HG02571 (cell line): Measurements from ENCODE around the gene THTPA.

ENCODE experiments used
- ATAC-seq: cut with Tn5 transposase; IDR thresholded peaks from one replicate; pipeline ENCODE4 v1.9.1; 2021; ENCODE audit warnings: mild to moderate bottlenecking, moderate library complexity; ENCODE audit not compliant: unreplicated experiment

Gene THTPA

DNA sequence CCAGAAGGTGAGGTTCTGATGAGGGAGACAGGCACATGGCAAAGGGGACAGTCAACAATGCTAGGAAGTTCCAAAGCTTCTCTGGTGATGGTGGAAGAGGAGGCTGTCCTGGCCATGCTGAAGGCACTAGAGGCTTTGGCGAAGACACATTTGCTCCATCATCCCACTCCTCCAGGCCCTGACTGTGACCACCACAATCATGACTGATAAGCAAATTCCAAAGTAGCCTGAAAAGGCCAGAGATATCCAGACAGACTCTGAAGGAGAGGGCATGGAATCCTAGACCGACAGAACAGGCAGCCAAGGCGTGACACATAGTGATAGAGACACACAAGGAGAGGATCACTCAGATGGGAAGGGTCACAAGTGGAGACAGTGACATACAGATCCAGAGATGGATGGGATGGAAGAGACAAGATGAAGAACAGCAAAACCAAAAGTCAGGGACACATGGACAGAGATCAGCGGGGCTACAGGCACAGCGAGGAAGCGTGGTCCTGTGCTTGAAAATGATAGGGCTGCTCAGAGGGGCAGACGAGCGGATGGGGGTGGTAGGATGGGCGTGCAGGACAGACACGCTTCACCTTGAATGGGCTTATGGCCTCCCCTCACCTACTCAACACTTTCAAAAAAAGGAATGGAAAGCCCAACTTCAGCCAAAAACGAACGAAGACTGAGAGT is 5.8 kb upstream of the THTPA start:
- no peak for ATAC-seq

- ATAC-seq = no peak
These were observed 5.2 kb upstream of the THTPA start for GRCh38 chr14:23550812-23551265.

DNA sequence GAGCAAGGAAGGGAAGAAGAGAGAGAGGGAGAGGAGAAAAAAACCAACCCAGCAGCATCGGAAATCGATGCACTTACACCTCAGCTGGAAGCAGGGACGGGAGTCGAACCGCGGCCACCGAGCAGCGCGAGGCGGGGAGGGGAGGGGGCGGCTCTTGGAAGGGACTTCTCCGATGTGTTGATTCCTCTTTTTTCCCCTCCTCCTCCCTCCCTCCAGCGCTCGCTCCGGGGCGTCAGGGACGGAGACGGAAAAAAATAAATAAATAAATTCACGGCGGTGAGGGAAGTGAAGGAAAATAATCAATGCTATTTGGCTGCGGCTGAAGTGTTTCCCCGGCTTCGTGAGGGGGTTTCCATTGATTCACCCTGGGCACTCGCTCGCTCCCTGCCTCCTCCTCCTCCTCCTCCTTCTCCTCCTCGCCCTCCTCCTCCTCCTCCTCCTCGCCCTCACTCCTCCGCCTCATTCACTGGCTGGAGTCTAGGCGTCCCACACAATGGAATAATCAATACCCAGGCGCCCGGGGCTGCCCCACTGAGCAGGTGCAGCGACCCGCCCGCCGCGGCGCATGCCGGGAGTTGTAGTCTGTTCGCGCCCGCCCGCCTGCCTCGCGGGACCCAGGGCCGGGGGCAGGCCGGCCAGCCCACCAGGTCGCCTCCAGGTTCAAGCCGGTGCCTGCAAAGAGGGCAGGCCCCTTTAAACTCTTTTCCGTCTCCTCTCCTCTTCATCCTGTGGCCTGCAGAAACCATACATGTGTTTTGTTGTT is 4.6 kb upstream of the THTPA start, which contains the start of gene ZFHX2:
Gene ZFHX2 (minus strand): TSS at position 500 of the 763 bp plus-strand sequence. CDS start 16,440 bp downstream, outside the sequence.
- peak; percentile 61 for ATAC-seq

- no peak for ATAC-seq
These were observed 564 bp upstream of the THTPA start for GRCh38 chr14:23555533-23555881.

GRCh38 chr14:23556700-23557440 is 799 bp downstream of the THTPA start:
- ATAC-seq = no peak

GRCh38 chr14:23557521-23557920 is 1.4 kb downstream of the THTPA start:
- ATAC-seq = no peak

DNA sequence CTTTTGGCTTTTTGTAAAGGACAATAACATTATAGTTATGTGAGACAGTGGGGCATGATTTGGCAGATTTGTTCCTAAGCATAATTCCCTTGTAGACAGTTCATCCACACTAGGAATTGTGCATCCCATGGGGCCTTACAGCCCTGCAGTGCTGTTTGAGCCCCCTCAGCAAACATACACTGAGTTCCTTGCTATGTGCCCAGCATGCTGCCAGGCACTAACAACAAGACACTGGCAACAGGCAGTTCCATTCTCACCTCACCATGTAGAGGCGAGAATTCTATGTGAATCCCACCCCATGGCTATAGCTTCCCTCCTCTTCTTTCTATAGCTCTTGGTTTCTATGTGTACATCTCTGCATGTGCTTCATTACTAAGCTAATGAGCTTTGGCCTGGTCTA is 1.9 kb downstream of the THTPA start:
- ATAC-seq = no peak

GRCh38 chr14:23558346-23559009 is 2.4 kb downstream of the THTPA start:
- no peak for ATAC-seq

GRCh38 chr14:23559010-23559925 is 3.2 kb downstream of the THTPA start:
- no peak for ATAC-seq

GRCh38 chr14:23559926-23560520 is 4.0 kb downstream of the THTPA start:
- no peak for ATAC-seq

GRCh38 chr14:23561259-23561658 is 5.2 kb downstream of the THTPA start:
- no peak for ATAC-seq

DNA sequence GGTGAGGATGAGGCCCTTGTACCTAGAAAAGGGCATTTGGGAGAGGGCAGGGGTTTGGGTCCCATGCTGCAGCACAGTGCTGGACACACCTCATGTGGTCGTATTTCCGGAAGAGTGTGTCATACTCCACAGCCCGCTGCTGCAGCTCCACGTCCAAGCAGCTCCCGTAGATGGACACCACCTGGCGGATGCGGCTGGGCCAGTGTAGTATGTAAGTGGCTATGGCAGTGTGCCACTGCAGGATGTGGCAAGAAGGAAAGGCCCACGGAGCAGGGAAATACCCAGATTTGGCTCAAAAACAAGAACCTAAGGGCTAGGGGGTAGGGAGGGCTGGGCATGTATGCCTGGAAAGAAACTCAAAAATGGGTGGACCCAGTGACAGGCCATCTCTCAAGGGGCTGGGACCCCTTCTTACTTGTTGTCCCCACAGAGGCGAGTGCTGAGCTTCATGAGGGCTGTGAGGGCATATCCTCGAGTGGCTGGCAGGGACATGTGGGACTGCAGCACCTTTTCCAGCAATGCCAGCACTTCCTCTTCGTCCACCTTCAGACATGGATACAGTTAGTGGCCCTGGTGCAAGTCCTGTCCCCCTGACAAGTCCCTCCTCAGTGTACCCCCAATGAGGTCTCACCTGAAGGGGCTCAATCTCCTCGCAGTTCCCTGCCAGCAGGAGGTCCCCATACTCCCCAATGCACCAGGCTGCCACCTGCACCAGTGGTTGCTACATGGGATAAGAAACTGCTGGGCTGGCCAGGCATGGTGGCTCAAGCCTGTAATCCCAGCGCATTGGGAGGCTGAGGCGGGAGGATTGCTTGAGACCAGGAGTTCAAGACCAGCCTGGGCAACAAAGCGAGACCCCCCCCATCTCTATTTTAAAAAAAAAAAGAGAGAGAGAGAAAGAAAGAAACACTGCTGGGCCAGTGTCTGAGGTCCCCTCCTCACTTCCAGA is 6.1 kb downstream of the THTPA start:
- no peak for ATAC-seq

- ATAC-seq = no peak
These were observed 6.9 kb downstream of the THTPA start for GRCh38 chr14:23562822-23563472.

DNA sequence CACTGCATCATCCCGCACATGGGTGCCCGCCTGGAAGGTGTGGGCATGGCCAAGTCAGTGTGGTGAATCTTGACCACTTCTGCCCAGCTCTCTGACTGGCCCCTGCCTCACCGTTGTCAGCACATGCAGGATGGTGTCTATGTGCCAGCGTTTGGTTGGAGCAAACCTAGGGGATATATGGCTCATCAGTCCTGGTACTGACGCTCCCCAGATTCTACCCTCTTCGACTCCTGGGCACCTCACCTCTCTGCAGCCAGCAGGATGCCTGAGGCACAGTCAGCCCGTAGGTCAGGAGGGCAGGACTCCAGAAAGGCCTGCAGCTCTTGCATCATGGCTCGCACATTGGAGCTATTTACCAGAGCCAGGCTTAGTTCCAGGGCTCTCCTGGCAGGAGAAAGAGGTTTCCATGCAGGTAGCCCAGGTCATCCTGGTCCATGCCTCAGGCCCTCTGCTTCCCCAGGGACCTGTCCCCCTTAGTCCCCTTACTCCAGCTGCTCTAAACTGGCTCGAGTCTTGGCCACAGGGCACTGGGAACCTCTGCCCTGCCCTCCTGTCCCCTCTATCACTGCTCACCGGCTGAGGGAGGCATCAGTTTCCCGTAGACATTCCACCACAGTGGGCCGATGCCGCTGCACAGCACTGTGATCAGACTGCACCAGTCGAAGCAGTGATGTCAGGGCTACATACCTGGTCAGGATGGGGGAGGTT is 7.6 kb downstream of the THTPA start:
- ATAC-seq = no peak

DNA sequence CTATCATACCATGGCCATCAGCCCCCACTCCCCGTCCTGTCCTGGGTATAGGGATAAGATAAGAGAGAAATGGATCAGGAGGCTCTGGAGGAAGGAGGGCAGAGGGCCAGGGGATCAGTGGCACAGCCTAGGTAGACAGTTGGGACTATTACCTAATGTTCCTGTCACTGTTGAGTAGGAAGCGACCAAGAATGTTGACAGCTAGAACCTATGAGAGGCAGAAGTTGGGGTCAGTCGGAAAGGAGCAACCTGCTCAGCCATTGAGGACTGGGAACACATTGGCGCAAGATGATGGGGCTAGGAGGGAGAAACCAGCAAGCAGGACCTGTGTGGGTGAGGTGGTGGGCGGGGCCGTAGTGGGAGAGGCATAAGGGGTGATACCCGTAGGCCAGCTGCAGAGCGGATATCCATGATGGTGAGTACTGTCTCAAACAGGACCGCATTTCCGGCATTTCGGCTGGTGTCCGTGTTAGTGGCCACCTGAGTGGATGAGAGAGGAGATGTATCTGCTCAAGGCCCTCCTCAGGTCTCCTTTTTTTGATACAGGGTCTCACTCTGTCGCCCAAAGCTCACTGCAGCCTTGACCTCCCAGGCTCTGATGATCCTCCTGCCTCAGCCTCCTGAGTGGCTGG is 8.2 kb downstream of the THTPA start:
- no peak for ATAC-seq

DNA sequence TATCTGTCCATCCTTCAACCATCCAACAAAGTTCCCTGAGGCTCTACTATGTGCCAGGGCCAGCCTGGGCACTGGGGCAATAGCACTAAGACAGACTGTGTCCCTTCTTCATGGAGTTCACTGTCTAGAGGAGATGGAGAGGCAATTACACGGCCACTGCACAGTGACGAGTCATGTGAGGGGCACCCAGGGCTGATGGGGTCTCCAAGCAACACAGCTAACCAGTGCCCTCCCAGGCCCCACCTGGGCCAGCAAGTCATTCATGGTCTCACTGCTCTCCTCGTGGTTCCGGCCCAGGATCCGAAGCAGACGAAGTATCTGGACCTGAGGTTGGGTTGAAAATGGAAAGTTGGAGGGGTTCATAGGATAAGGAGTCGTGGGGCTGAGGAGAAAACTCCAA is 8.8 kb downstream of the THTPA start:
- ATAC-seq = no peak

DNA sequence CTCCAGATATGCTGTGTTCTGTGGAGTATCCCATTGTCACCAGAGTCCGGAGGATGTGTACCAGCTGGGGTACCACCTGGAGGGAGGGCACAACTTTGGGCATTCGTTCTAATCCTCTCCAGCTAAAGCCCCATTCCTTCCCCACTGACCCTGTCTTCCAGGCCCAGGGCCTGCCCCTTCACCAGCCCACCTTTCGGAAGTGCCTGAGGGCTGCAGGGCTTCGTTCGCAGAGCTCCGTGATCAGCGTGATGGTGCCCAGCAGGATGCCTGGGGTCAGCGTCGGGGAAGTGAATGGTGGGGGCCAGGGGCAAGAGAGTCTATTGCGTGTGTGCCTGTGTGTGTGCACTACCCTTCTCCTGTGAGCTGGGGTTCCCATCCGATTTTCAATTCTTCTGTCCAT is 9.6 kb downstream of the THTPA start:
- no peak for ATAC-seq
